LNCAP (cell line): Measurements from ENCODE around the gene MPG.

ENCODE experiments used
- TF ChIP-seq, protein P1 (sequence below): fragments of 450-650 bp; IDR thresholded peaks from 2 replicates; pipeline ENCODE4 v1.5.1; 2017; ENCODE audit warnings: mild to moderate bottlenecking

Gene MPG

GRCh38 chr16:58491-59439 lies 19.3 kb upstream of the MPG start:
- TF ChIP-seq, protein P1, sequence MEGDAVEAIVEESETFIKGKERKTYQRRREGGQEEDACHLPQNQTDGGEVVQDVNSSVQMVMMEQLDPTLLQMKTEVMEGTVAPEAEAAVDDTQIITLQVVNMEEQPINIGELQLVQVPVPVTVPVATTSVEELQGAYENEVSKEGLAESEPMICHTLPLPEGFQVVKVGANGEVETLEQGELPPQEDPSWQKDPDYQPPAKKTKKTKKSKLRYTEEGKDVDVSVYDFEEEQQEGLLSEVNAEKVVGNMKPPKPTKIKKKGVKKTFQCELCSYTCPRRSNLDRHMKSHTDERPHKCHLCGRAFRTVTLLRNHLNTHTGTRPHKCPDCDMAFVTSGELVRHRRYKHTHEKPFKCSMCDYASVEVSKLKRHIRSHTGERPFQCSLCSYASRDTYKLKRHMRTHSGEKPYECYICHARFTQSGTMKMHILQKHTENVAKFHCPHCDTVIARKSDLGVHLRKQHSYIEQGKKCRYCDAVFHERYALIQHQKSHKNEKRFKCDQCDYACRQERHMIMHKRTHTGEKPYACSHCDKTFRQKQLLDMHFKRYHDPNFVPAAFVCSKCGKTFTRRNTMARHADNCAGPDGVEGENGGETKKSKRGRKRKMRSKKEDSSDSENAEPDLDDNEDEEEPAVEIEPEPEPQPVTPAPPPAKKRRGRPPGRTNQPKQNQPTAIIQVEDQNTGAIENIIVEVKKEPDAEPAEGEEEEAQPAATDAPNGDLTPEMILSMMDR: no peak

DNA sequence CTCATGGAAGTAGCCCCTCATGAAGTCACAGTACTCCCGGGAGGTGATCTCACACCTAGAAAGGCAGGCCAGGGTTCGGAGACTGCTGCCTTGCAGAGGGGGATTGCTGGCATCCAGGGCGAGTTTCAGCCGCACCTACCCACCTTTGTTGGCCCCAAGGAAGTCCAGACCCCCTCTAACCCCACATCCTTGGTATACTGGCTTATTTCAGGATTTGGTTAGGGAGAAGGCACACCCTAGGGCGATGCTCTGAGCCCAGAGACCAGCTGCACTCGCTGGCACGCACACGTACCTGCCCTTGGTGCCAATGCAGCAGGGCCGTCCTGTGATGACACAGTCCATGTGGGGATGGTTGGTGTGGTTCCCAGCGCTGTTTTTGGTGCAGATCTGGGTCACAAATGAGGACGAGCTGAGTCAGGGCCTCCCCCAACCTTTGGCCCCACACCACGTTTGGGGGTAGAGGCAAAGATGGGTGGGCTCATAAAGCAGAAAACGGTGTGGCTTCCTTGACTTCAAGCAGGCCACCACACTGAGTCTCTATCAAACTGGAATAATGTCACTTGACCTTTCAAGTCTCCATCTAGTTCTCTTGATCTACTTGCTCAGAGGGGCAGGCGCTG lies 18.5 kb upstream of the MPG start:
- TF ChIP-seq, protein P1: no peak

DNA sequence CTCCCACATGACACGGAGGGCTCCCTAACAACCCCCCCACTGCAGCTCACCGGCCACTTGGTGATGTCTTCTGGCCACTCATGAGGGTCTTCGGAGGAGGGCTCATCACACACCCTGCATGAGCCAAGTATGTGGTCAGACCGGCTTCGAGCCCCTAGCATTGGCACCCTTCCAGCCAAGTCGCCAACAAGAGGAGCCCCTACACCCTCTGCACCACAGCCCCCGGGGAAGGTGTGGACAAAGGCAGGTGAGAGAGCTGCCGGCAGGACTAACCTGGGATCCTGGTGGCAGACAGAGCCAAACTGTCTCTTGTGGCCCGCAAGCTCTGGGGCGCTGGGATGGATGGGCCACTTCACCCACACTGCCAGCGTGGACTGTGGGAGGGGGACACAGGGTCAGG lies 17.9 kb upstream of the MPG start:
- TF ChIP-seq, protein P1: no peak

- TF ChIP-seq, protein P1: no peak
These were observed 16.8 kb upstream of the MPG start for GRCh38 chr16:60929-61878.

- TF ChIP-seq, protein P1: no peak
These were observed 16.1 kb upstream of the MPG start for GRCh38 chr16:61879-62281.

DNA sequence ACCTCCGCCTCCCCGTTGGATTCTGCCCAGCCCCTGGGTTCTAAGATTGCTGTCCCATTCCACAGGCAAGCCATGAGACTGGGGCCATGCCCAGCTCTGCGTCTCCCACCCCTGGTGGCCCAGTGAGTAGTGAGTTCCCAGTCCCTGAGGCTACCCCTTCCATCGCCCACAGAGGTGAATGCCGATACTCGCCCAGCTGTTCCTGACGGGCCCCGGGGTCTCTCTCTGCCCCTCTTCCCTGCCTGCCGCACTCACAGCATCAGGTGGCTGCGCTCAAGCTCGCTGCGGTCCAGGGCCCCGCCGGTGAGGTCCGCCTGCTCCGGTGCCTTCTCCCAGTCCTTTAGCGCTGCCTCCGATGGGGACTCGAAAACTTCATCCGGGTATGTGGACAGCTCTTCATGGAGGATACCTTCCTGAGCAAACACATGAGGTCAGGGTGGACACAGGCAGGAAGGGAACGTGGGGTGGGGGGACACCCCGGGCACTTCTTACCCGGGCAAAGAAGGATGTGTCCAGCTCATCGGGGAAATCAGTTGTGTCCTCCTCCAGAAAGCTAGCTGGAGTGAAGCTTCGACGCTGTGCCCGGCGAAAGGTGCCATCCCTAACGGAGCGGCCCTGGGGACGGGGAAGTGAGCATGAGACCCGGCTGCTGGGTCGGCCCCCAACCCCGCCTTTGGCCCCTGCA lies 15.6 kb upstream of the MPG start:
- TF ChIP-seq, protein P1: no peak
